Fibroblast of lung (primary cell): Measurements from ENCODE around the gene PTPRM.

Experiments
- CTCF ChIP-seq, 2 donors: IDR thresholded peaks in 1 of 2; conservative IDR thresholded peaks in 1 of 2; 1 replicate in 1 of 2; 2 replicates in 1 of 2; pipeline ENCODE4 v1.5.1; 2011 to 2012; ENCODE audit warnings: low read length in 2 of 2, control low read depth in 1 of 2, inconsistent platforms in 1 of 2, low read depth in 1 of 2, mild to moderate bottlenecking in 1 of 2
- EZH2 ChIP-seq: IDR thresholded peaks from 2 replicates; pipeline ENCODE4 v1.5.1; 2012; ENCODE audit warnings: low read length, control low read depth, mild to moderate bottlenecking; ENCODE audit errors: missing control alignments

GRCh38 chr18:8299054-8299980, 732.2 kb downstream of the PTPRM start:
- TF ChIP-seq CTCF (conservative IDR thresholded peaks at IDR 0.05 in 1 of 2, IDR thresholded peaks at IDR 0.05 in 1 of 2; ENCODE audit: low read depth in 1 of 2, low read length in 2 of 2) (no peak), EZH2 (no peak)
